GM12801 (cell line): ENCODE data around the gene CNTNAP2.

Experiments used
- TF ChIP-seq, protein P1 (sequence below): IDR thresholded peaks from one replicate; pipeline ENCODE4 v1.5.1; 2011; ENCODE audit warnings: control low read depth; ENCODE audit not compliant: insufficient read length; ENCODE audit errors: extremely low read depth

The CNTNAP2 gene

DNA sequence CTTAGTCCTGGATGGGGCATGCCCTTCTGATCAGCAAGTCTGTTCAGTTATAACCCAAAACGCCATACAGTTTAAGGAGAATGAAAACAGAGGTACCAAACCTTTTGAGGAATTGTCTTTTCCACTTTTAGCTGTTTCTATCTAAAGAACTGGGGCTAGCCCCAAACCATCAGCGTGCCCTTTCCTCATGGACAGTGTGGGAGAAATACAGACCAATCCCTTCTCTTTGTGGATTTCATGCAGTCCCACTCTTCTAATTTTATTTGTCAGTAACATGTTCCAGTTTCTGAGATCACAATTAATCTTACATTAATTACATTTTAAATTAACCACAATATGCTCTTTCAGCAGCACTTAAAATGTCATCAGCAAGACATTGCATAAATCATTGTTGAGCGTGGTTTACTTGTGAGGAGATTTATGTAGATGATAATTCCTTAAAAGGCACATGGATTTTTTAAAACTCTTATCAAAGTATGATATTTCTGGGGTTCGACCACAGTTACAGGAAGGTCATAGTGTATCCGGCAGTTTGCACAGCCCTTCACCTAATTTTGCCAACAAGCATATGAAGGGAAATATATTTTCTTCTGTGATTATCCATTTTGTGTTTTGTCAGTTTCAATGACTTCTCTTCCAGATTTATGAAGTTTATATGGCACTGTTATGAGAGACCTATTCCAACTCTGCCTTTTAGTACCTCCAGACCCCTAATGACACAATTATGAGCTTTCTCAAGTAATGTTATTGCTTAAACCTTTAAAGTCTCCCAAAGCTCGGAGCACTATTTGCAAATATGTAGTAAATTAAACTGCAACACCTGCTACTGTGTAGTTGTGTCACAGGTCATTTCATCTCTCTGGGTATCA lies 1605.6 kb downstream of the CNTNAP2 start:
- TF ChIP-seq, protein P1, sequence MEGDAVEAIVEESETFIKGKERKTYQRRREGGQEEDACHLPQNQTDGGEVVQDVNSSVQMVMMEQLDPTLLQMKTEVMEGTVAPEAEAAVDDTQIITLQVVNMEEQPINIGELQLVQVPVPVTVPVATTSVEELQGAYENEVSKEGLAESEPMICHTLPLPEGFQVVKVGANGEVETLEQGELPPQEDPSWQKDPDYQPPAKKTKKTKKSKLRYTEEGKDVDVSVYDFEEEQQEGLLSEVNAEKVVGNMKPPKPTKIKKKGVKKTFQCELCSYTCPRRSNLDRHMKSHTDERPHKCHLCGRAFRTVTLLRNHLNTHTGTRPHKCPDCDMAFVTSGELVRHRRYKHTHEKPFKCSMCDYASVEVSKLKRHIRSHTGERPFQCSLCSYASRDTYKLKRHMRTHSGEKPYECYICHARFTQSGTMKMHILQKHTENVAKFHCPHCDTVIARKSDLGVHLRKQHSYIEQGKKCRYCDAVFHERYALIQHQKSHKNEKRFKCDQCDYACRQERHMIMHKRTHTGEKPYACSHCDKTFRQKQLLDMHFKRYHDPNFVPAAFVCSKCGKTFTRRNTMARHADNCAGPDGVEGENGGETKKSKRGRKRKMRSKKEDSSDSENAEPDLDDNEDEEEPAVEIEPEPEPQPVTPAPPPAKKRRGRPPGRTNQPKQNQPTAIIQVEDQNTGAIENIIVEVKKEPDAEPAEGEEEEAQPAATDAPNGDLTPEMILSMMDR, result no peak

DNA sequence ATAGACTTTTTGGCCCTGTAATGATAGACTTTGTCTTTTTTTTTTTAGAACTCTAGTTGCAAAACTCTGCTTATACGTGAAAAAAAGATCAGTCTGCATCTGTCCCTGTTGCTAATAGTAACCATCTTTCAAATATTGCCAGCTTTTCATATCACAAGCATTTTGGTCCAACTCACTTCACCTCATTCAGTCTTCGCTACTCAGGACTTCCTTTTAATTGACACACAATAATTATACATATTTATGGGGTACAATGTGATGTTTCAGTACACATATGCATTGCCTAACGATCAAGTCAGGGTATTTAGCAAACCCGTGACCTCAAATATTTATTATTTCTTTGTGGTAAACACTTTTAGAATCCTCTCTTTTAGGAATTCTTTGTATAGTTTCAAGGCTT lies 1606.9 kb downstream of the CNTNAP2 start:
- TF ChIP-seq, protein P1, result no peak

DNA sequence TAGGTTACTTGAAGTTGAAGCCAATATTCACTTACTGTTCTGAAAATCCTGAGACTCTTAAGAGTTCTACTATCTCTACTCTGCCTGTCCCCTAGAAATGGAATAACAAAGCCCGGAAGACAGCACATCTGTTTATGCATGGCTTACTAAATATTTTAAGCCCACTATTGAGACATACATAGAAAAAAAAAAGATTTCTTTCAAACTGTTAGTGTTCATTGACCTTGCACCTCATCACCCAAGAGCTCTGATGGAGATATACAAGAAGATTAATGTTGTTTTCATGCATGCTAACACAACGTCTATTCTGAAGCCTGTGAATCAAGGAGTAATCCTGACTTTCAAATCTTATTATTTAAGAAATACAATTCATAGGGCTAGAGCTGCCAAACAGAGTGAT lies 1614.7 kb downstream of the CNTNAP2 start:
- TF ChIP-seq, protein P1, result no peak

DNA sequence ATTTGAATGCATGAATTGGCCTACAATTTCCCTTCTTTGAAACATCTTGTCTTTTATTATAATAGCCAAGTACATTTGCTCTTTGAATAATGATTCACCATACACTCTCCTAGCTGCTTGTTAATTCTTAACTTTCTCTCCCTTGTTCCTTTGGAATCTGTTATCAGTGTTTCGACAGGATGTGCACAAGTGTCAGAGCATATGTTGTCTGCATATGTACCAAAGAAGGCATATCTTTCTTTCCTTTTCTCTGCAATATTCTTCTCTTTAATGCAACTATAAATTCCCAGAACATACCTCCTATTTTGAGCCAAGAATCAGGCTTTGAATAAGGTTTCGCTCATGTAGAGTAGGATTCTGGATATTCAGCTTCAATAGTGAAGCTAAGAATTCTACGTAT lies 1625.7 kb downstream of the CNTNAP2 start:
- TF ChIP-seq, protein P1, result no peak

DNA sequence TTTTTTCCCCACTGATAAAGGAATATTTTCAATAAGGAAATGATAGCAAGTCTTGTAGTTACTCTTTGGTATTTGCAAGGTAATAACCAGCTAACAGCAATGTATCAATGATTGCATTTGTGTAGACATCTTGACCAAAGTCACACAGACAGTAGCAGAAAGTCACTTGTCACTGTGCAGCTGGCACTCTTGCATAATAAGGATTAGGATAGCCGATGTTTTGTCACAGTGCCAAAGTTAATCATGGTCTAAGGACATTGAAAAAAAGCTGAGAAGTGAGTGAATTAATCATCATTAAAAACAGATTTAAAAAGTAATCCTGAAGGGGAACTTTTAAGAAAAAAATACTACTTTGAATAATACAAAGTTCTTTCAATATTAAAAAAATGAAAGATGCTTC lies 1639.7 kb downstream of the CNTNAP2 start:
- TF ChIP-seq, protein P1, result no peak

DNA sequence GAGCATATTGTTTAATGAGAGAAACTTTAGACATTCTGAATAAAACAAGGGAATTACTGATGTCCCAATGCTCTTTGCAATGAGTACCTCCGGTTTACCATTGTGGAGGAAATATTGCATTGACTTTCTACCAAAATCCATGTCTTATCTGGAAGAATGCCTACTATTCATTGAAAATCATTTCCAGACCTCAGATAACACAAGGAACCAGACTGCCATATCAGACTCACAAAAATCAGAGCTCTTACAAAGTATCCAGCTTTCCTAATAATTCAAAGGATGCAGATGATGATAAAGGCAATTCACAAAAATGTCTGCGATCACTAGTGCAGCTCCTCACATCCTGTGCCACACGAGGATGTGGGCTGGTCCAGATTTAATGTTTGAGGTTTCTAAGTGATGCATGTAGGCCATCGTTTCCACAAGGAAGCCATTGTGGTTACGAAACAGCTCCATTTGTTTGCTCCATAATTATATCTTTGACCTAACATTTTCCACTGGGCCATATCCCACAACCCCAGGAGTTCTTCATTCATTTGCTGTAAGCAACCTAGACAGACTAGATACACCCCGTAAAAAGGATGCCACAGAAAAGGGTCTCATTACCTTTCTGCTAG lies 1642.8 kb downstream of the CNTNAP2 start:
- TF ChIP-seq, protein P1, result no peak

GRCh38 chr7:147765301-147765700 lies 1648.7 kb downstream of the CNTNAP2 start:
- TF ChIP-seq, protein P1, result no peak
